Chondrocyte (in vitro differentiated cells): ENCODE data around the gene IQCE. TPM values are rescaled to one million over a fixed set of nuclear protein-coding genes. Genes with fewer than 3 reads are reported as not detected.

Source experiments
- DNase-seq: peaks from one replicate; pipeline ENCODE4 v3.0.0; 2021; ENCODE audit warnings: mixed read lengths, low spot score
- H3K27ac Mint-ChIP-seq: one replicate; pipeline ENCODE4 v1.8.0; 2021; ENCODE audit warnings: mild to moderate bottlenecking, moderate library complexity, mixed read lengths; ENCODE audit not compliant: unreplicated experiment
- H3K27me3 Mint-ChIP-seq: 2 replicates; pipeline ENCODE4 v1.8.0; 2021; ENCODE audit warnings: low read depth, mixed read lengths
- H3K36me3 Mint-ChIP-seq: 2 replicates; pipeline ENCODE4 v1.8.0; 2021; ENCODE audit warnings: low read depth, mixed read lengths
- H3K4me1 Mint-ChIP-seq: 2 replicates; pipeline ENCODE4 v1.8.0; 2021; ENCODE audit warnings: low read depth, mild to moderate bottlenecking, mixed read lengths
- H3K4me3 Mint-ChIP-seq: one replicate; pipeline ENCODE4 v1.8.0; 2021; ENCODE audit warnings: mild to moderate bottlenecking, moderate library complexity, mixed read lengths; ENCODE audit not compliant: unreplicated experiment
- H3K9me3 Mint-ChIP-seq: 2 replicates; pipeline ENCODE4 v1.8.0; 2021; ENCODE audit warnings: low read depth, mixed read lengths
- CTCF ChIP-seq: fragments of 200-600 bp; sonication (generic); IDR thresholded peaks from 2 replicates; pipeline ENCODE4 v1.5.0; 2021; ENCODE audit warnings: antibody characterized with exemption, mild to moderate bottlenecking, moderate library complexity
- total RNA-seq: library from RNA; stranded (reverse); gene quantifications from 3 replicates; pipeline ENCODE4 v1.2.1, GENCODE V29; 2021

Gene IQCE
- total RNA-seq, 1 donor from 2014 or later = 10.0 TPM

DNA sequence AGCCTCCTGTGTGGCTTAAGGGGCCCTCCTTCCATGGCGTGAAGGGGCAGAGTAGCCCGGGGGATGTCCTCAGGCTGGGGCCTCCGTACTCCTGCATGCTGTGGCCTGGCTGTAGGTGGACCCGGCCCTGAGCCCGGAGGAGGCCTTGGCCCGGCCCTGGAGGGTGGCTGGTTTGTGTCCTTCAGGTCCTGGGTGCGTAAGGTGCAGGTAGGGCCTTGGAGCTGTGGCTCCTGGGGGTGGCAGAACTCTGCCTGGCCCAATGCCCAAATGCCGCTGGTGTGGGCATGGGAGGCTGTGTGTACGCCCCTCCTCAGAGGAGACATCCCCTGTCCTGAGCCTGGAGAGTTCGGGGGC lies 102.3 kb downstream of the IQCE start:
- no peaks in the 10 kb centered on the region for H3K27me3 Mint-ChIP-seq
- H3K9me3 Mint-ChIP-seq = no peaks in the 10 kb centered on the region
- no peak overlapping the region for H3K27ac Mint-ChIP-seq
- H3K4me1 Mint-ChIP-seq = no peaks in the 10 kb centered on the region
- no peak for DNase-seq
- TF ChIP-seq CTCF = peak; percentile 4
- peaks cover 9% of the 10 kb centered on the region for H3K36me3 Mint-ChIP-seq
- no peak overlapping the region for H3K4me3 Mint-ChIP-seq

- Mint-ChIP-seq H3K4me3 (no peak overlapping the region), H3K36me3 (peaks cover 9% of the 10 kb centered on the region), H3K4me1 (peaks cover 3% of the 10 kb centered on the region), H3K9me3 (no peaks in the 10 kb centered on the region), H3K27ac (no peak overlapping the region), H3K27me3 (no peaks in the 10 kb centered on the region)
- peak; percentile 43 for TF ChIP-seq CTCF
- peak; percentile 92 for DNase-seq
These were observed 103.0 kb downstream of the IQCE start for GRCh38 chr7:2661602-2662272.

DNA sequence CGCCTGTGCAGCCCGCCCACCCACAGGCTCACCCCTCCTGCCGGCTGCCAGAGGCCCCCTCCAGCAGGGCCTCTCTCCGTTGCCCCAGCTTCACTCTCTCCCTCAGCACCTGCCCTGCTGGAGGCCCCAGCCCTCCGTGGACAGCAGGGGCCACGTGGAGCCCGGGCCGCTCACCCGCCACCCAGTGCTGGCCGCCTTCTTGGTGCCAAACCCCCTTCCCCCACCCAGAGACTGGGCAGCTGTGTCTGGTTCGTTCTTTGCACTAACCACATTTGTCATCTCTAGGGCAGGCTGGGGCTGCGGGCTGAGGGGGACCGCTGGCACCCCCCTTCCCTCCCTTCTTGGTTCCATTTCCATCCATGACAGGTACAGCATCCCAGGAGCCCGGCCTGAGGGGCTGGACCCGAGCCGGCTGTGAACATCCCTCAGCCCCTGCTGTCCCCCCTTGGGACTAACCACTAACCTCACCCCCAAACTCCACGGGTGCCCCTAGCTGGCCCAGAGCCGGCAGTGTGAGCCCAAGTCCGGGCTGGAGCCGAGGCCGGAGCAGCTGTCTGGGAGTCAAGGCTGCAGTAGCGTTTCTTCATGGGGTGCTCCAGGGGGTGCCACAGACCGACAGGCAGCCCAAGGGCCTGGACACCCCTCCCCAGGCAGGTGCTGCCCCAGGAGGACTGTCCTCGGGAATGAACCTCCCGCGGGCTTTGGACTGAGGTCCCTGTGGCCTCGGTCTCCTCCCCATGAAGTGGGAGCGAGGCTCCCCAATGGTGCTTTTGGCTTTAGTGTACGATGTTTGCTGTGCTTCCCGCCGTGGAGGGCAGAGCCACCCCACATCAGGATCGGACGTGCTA lies 103.7 kb downstream of the IQCE start:
- Mint-ChIP-seq H3K4me1 (peaks cover 5% of the 10 kb centered on the region), H3K9me3 (no peaks in the 10 kb centered on the region)
- TF ChIP-seq CTCF = no peak

DNA sequence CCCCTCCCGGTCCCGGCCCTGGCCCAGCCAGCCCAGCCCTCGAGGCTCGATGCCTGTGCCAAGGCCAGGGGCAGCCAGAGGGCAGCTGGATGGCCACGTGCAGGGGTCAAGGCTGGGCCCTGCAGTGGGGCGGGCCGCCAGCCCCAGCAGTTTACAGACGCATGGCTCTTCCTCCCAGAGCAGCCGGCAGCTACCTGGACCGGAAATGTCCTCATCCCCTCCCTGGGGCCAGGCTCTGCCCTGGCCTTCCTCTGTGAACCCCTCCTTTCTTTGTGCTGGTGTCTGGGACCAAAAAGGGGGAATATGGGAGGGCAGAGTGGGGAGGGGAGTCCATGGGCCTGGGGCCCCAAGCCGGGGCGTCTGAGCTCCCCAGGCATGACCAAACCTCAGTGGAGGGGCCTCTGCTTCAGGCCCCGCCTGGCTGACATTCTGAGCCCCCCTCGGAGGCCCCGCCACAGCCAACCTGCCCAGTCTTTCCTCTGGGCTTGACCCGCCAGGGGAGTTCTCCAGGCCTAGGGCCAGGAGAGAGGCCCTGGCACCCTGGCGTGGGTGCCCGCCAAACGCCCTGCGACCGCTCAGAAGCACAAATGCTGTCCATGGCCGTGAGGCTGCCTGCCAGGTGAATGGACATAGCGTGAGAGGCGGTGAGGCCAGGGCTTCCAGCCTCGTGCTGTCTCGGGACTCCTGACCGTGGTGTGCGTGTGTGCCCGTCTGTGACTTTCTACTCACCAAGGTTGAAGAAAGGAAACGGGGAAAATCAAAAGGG lies 104.5 kb downstream of the IQCE start:
- H3K4me3 Mint-ChIP-seq = no peak overlapping the region
- H3K9me3 Mint-ChIP-seq = no peaks in the 10 kb centered on the region
- H3K27me3 Mint-ChIP-seq = no peaks in the 10 kb centered on the region
- no peak for TF ChIP-seq CTCF
- H3K36me3 Mint-ChIP-seq = peaks cover 5% of the 10 kb centered on the region
- DNase-seq = peak; percentile 94
- peaks cover 11% of the 10 kb centered on the region for H3K4me1 Mint-ChIP-seq
- no peak overlapping the region for H3K27ac Mint-ChIP-seq

More for the DNA sequence above, 103.7 kb downstream of the IQCE start:
- no peak overlapping the region for H3K4me3 Mint-ChIP-seq
- no peak overlapping the region for H3K27ac Mint-ChIP-seq
- H3K36me3 Mint-ChIP-seq = peaks cover 5% of the 10 kb centered on the region
- peak; percentile 89 for DNase-seq
- H3K27me3 Mint-ChIP-seq = no peaks in the 10 kb centered on the region

- H3K27ac Mint-ChIP-seq = no peak overlapping the region
These were observed 105.2 kb downstream of the IQCE start for GRCh38 chr7:2663960-2664359.

More at GRCh38 chr7:2663960-2664359, 105.2 kb downstream of the IQCE start:
- peaks cover 13% of the 10 kb centered on the region for H3K4me1 Mint-ChIP-seq
- no peaks in the 10 kb centered on the region for H3K9me3 Mint-ChIP-seq
- TF ChIP-seq CTCF = no peak
- H3K36me3 Mint-ChIP-seq = peaks cover 5% of the 10 kb centered on the region
- no peaks in the 10 kb centered on the region for H3K27me3 Mint-ChIP-seq
- no peak for DNase-seq
- no peak overlapping the region for H3K4me3 Mint-ChIP-seq
